MCF 10A (cell line): ENCODE data around the gene PFN2. TPM values are rescaled to one million over a fixed set of nuclear protein-coding genes. Genes with fewer than 3 reads are reported as not detected.

Source experiments
- BruUV-seq: library from RNA; stranded (reverse); fragments of 400-500 nt; replicated peaks from 2 replicates; lab custom pipeline; 2021; lab: Mats Ljungman, UMichigan
- CTCF ChIA-PET: fragments of 300-600 bp; sonication (Branson Sonifier 250); formaldehyde crosslinking; extraction: SDS; loops from one replicate; lab custom pipeline; 2021; ENCODE audit warnings: antibody characterized with exemption, inconsistent platforms; lab: Yijun Ruan, JAX
- POLR2A ChIA-PET: fragments of 300-600, 350-650 bp; sonication (Branson Sonifier 250); formaldehyde crosslinking; extraction: SDS; loops from one replicate; lab custom pipeline; 2020; ENCODE audit warnings: antibody characterized with exemption, inconsistent platforms; lab: Yijun Ruan, JAX
- DNase-seq: peaks from one replicate; pipeline ENCODE4 v3.0.0-alpha.2; 2018; ENCODE audit not compliant: unreplicated experiment
- H3K27ac Mint-ChIP-seq: one replicate; pipeline ENCODE4 v1.8.0; 2022; ENCODE audit warnings: mild to moderate bottlenecking, low read depth, mixed read lengths; ENCODE audit not compliant: unreplicated experiment
- H3K27me3 Mint-ChIP-seq: one replicate; pipeline ENCODE4 v1.8.0; 2022; ENCODE audit warnings: mixed read lengths; ENCODE audit not compliant: insufficient read depth, unreplicated experiment
- H3K36me3 Mint-ChIP-seq: one replicate; pipeline ENCODE4 v1.8.0; 2022; ENCODE audit warnings: mild to moderate bottlenecking, moderate library complexity, mixed read lengths; ENCODE audit not compliant: insufficient read depth, unreplicated experiment
- H3K4me1 Mint-ChIP-seq: one replicate; pipeline ENCODE4 v1.8.0; 2022; ENCODE audit warnings: mixed read lengths; ENCODE audit not compliant: insufficient read depth, unreplicated experiment
- H3K4me3 Mint-ChIP-seq: one replicate; pipeline ENCODE4 v1.8.0; 2022; ENCODE audit warnings: mild to moderate bottlenecking, moderate library complexity, mixed read lengths; ENCODE audit not compliant: unreplicated experiment
- H3K9me3 Mint-ChIP-seq: one replicate; pipeline ENCODE4 v1.8.0; 2022; ENCODE audit warnings: mixed read lengths; ENCODE audit not compliant: unreplicated experiment
- CTCF ChIP-seq: fragments of 200-600 bp; IDR thresholded peaks from one replicate; pipeline ENCODE4 v1.8.0; 2022; ENCODE audit warnings: antibody characterized with exemption, mild to moderate bottlenecking; ENCODE audit not compliant: unreplicated experiment
- intact Hi-C: fragments of 100-400 bp; cut with micrococcal nuclease; formaldehyde crosslinking; loops from 2 replicates; pipeline ENCODE4 v1.14.1; 2022
- total RNA-seq: library from RNA; stranded (reverse); gene quantifications from 2 replicates; pipeline ENCODE4 v1.2.3, GENCODE V29; 2022

PFN2 gene
- total RNA-seq, 1 experiment from 2014 or later = 117 TPM

DNA sequence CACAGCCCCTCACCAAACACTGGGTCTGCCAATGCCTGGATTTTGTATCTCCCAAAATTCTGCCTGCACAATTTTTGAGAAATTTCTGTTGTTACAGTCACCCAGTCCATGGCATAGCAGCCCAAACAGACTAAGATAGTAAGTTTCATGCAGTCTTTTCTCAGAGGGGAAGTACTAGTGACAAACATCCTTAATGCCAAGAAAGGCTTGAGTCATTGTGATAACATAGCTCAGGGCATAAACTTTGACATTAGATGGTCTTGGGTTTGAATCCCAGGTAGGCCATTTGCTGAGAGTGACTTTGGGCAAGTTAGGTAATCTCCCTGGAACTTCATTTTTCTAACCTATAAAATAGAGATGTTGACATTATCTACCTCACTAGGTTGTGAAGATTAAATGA lies 36.1 kb upstream of the PFN2 start:
- ChIA-PET POLR2A (no interaction called here), CTCF (interaction anchor here (0.6 to 1.1 kb wide), 3 partner anchors 10 to 543 kb away, joined by 3 read pairs; no protein-coding TSS in a partner anchor)
- no peaks in the 10 kb centered on the region for H3K36me3 Mint-ChIP-seq
- H3K9me3 Mint-ChIP-seq = no peaks in the 10 kb centered on the region
- no peak overlapping the region for H3K27ac Mint-ChIP-seq
- intact Hi-C loops = no loop called here
- BruUV-seq = no TSS peak
- no peaks in the 10 kb centered on the region for H3K27me3 Mint-ChIP-seq
- H3K4me1 Mint-ChIP-seq = peaks cover 11% of the 10 kb centered on the region
- no peak overlapping the region for H3K4me3 Mint-ChIP-seq
- TF ChIP-seq CTCF = no peak
- no peak for DNase-seq

- ChIA-PET CTCF (interaction anchor here (0.6 to 1.1 kb wide), 2 partner anchors 12 to 28 kb away, joined by 3 to 4 read pairs; no protein-coding TSS in a partner anchor), POLR2A (interaction anchor here (0.6 to 0.8 kb wide), 3 partner anchors 33 to 1299 kb away, joined by 3 to 4 read pairs (median 3); no protein-coding TSS in a partner anchor)
- DNase-seq = no peak
- Mint-ChIP-seq H3K36me3 (no peaks in the 10 kb centered on the region), H3K27me3 (no peaks in the 10 kb centered on the region), H3K4me3 (no peak overlapping the region), H3K4me1 (peaks cover 11% of the 10 kb centered on the region), H3K27ac (no peak overlapping the region), H3K9me3 (no peaks in the 10 kb centered on the region)
- intact Hi-C loops = no loop called here
- BruUV-seq = no TSS peak
- TF ChIP-seq CTCF = no peak
Observed at GRCh38 chr3:150005243-150006112, 34.8 kb upstream of the PFN2 start.

DNA sequence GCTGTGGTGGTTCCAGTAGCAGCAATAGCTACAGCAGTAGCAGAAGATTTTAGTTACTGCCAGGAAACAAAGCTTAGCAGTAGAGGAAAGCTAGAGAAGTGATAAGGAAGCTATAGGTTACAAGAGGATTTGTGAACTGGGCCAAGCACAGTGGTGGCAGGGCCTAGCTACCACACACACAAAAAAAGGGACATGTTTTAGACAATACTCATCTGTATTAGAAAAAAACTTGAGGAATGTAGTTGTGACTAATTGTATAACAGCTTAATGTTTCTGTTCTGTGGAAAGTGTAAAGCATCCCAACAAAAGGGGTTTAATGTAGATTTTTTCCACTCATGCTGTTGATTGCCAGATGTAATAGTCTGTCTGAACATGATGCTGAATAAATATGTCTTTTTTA lies 29.9 kb upstream of the PFN2 start:
- POLR2A ChIA-PET = no interaction called here

More for the DNA sequence above, 29.9 kb upstream of the PFN2 start:
- no peak for DNase-seq
- no peaks in the 10 kb centered on the region for H3K27me3 Mint-ChIP-seq
- H3K9me3 Mint-ChIP-seq = peaks cover 4% of the 10 kb centered on the region
- H3K4me1 Mint-ChIP-seq = peaks cover 5% of the 10 kb centered on the region
- no TSS peak for BruUV-seq
- CTCF ChIA-PET = no interaction called here
- H3K27ac Mint-ChIP-seq = no peak overlapping the region
- intact Hi-C loops = no loop called here
- no peaks in the 10 kb centered on the region for H3K36me3 Mint-ChIP-seq
- no peak overlapping the region for H3K4me3 Mint-ChIP-seq
- no peak for TF ChIP-seq CTCF
